Cardiac fibroblast (primary cell): ENCODE results near the gene CEMP1.
A peak's percentile ranks its signal among the peaks of the same experiment; 100 is the strongest.

Source experiments
- DNase-seq, 2 donors: peaks; one replicate each; pipeline versions ENCODE4 v3.0.0 to v3.0.0-alpha.2; 2010; ENCODE audit warnings: low read depth in 2 of 2
- H3K4me3 ChIP-seq, 2 donors: replicated peaks in 1 of 2; 1 replicate in 1 of 2; 2 replicates in 1 of 2; pipeline ENCODE4 v1.5.1; 2011; ENCODE audit warnings: low read depth in 2 of 2, low read length in 2 of 2, mild to moderate bottlenecking in 2 of 2, moderate library complexity in 1 of 2
- TF ChIP-seq, protein P1 (sequence below): IDR thresholded peaks from one replicate; pipeline ENCODE4 v1.5.1; 2011; ENCODE audit warnings: low read depth, mild to moderate bottlenecking, low read length, inconsistent platforms

The CEMP1 gene

GRCh38 chr16:2501946-2502895 lies 29.0 kb downstream of the CEMP1 start:
- TF ChIP-seq, protein P1, sequence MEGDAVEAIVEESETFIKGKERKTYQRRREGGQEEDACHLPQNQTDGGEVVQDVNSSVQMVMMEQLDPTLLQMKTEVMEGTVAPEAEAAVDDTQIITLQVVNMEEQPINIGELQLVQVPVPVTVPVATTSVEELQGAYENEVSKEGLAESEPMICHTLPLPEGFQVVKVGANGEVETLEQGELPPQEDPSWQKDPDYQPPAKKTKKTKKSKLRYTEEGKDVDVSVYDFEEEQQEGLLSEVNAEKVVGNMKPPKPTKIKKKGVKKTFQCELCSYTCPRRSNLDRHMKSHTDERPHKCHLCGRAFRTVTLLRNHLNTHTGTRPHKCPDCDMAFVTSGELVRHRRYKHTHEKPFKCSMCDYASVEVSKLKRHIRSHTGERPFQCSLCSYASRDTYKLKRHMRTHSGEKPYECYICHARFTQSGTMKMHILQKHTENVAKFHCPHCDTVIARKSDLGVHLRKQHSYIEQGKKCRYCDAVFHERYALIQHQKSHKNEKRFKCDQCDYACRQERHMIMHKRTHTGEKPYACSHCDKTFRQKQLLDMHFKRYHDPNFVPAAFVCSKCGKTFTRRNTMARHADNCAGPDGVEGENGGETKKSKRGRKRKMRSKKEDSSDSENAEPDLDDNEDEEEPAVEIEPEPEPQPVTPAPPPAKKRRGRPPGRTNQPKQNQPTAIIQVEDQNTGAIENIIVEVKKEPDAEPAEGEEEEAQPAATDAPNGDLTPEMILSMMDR: no peak
- H3K4me3 ChIP-seq: no peak overlapping the region
- DNase-seq: no peak

DNA sequence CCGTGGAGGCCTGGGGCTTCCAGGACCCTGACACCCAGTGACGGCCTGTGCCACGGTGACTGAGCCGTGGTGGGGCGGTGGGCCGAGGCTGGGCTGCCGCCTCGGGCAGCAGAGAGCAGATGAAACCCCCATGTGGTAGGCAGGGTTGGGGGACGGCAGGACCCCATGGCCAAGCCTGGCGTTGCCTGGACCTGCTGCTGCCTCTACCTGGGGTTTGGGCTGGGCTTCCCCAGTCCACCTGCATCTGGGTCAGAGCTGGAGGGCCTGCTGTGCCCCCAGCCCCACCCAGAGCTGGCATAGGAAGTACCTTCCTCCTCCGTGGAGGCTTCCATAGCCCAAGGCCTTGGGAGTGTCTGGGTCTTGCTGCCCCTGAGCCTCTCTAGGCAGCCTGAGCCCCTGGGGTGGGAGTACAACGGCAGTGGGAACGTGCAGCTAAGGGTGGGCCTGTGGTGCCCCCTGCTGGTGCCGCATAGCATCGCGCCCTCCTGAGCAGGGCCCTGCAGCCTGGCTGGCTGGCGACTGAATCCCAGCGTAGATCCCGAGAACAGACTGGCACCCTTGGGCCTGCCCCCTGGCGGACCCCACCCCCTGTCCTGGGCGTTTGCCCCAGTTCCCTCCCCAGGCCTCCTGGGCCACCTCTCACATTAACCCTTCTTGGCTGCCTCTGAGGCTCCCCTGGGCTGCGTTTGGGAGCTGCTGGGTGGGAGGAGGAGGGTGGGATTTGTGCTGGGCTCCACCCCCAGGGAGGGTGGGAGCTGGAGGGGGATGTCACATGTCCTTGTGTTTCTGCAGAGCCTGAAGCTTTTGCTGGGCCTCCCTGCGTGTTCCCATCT lies 30.1 kb downstream of the CEMP1 start:
- DNase-seq: peak; percentile 78 to 88
- TF ChIP-seq, protein P1: peak; percentile 94
- H3K4me3 ChIP-seq: peak overlapping the region in 1 of 2 donors; percentile 12

DNA sequence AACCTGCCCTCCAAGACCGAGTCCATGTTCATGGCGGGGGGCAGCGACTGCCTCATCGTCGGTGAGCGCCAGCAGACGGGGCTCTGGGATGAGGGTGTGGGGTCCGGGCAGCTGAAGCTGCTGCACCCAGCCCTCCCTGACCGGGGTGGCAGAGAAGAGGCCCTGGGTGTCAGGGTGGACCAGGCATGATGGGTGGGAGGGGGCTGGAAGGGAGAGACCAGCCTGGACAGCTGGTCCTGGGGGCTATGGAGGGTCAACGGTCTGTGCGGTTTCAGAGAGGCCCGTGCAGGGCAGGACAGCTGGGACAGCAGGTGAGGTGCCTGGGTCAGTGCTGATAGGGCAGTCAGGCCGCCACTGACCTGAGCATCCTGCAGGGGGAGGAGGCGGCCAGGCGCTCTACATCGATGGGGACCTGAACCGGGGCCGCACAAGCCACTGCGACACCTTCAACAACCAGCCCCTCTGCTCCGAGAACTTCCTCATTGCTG lies 30.7 kb downstream of the CEMP1 start:
- no peak for DNase-seq
- H3K4me3 ChIP-seq: no peak overlapping the region
- TF ChIP-seq, protein P1: no peak

DNA sequence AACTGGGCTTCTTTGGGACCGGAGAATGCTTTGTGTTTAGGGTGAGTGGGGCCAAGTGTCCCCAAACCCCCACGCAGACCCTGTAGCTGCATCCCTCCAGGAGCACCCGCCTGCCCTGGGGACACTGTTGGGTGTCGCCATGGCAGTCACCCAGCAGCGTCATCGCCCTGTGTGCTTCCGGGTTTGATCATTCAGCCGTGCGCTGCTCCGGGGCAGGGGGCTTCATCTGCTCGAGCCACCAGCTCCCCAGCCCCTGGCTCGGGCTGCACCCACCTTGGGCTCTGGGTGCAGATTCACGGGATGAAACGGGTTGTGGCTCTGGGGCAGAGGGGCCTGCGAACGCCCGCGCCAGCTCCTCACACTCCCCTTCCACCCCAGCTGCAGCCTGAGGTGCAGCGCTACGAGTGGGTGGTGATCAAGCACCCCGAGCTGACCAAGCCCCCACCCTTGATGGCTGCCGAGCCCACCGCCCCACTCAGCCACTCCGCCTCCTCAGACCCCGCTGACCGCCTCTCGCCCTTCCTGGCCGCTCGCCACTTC lies 31.2 kb downstream of the CEMP1 start:
- H3K4me3 ChIP-seq: no peak overlapping the region
- DNase-seq: no peak
- TF ChIP-seq, protein P1: no peak

DNA sequence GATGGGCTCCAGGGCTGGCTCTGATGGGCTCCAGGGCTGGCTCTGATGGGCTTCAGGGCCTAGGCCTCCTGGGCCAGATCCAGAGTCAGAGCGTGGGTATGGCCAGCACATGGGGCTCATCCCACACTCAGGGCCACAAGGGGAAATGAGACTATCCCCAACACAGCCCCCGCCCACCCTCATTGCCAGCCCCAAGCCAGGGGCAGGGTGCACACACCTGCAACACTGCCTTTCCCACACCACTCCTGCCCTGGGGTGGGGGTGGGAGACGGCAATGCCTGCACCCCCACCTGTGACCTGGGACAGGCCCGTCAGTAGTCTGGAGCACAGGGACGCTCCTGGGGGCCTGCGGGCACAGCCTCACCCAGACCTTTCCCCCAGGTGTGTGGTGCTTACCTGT lies 31.8 kb downstream of the CEMP1 start:
- H3K4me3 ChIP-seq: no peak overlapping the region
- TF ChIP-seq, protein P1: no peak
- no peak for DNase-seq

GRCh38 chr16:2498531-2499253 lies 32.5 kb downstream of the CEMP1 start:
- no peak for DNase-seq
- TF ChIP-seq, protein P1: no peak
- no peak overlapping the region for H3K4me3 ChIP-seq
